HCT116 (cell line): ENCODE results near the gene ZNF652. TPM values are rescaled to one million over a fixed set of nuclear protein-coding genes. Genes with fewer than 3 reads are reported as not detected.

Source experiments
- ATAC-seq: fragments of 200-7000 bp; cut with Tn5 transposase; 2 replicates; pipeline ENCODE4 v1.9.1; 2020; ENCODE audit warnings: mild to moderate bottlenecking, moderate library complexity
- BruUV-seq: library from RNA; stranded (reverse); fragments of 400-500 nt; replicated peaks from 2 replicates; lab custom pipeline; 2021; lab: Mats Ljungman, UMichigan
- CTCF ChIA-PET: fragments of 300-600 bp; sonication (Branson Sonifier 250); formaldehyde crosslinking; loops from one replicate; lab custom pipeline; 2021; ENCODE audit warnings: antibody characterized with exemption; lab: Charles Lee
- POLR2A ChIA-PET: fragments of 300-600, 350-600 bp; sonication (Branson Sonifier 250); formaldehyde crosslinking; loops from one replicate; lab custom pipeline; 2021; ENCODE audit warnings: antibody characterized with exemption; lab: Charles Lee
- RAD21 ChIA-PET, 2 experiments: fragments of 300-600 bp; sonication (Branson Sonifier 250); formaldehyde crosslinking; loops; one replicate each; lab custom pipeline; 2023; ENCODE audit warnings: low total read pairs in 2 of 2; ENCODE audit not compliant: uncharacterized antibody in 2 of 2, unreplicated experiment in 2 of 2, low non-redundant PET in 1 of 2; lab: Charles Lee
- DNase-seq: peaks from one replicate; pipeline ENCODE4 v3.0.0-alpha.2; 2010; ENCODE audit warnings: low read depth, low spot score
- H2AFZ ChIP-seq: fragments of 200-600 bp; shearing (Covaris generic), sonication (generic); 2 replicates; pipeline ENCODE4 v1.6.1; 2017; ENCODE audit warnings: low read depth, mixed run types, mixed read lengths, antibody characterized with exemption, low read length; ENCODE audit not compliant: poor library complexity, severe bottlenecking
- H3K27ac ChIP-seq: 2 replicates; pipeline ENCODE4 v1.5.1; 2012; ENCODE audit warnings: low read depth, low read length
- H3K27me3 ChIP-seq: fragments of 200-600 bp; sonication (generic); 2 replicates; pipeline ENCODE4 v1.6.1; 2016; ENCODE audit warnings: mixed run types, low read length, mixed read lengths; ENCODE audit not compliant: insufficient read depth
- H3K36me3 ChIP-seq, 2 experiments: fragments of 200-500 bp in 1 of 2; fragments of 200-600 bp in 1 of 2; sonication (Bioruptor generic) in 1 of 2; sonication (generic) in 1 of 2; 2 replicates each; pipeline versions ENCODE4 v1.5.1 to v1.6.1; 2014 to 2016; ENCODE audit warnings: low read length in 2 of 2, inconsistent platforms in 1 of 2, mixed read lengths in 1 of 2, mixed run types in 1 of 2; ENCODE audit not compliant: insufficient read depth in 2 of 2, control insufficient read depth in 1 of 2
- H3K4me1 ChIP-seq, 2 experiments: fragments of 200-600 bp in 1 of 2; sonication (generic) in 1 of 2; 2 replicates each; pipeline versions ENCODE4 v1.5.1 to v1.6.1; 2012 to 2017; ENCODE audit warnings: low read length in 2 of 2, inconsistent platforms in 1 of 2, mild to moderate bottlenecking in 1 of 2, mixed read lengths in 1 of 2, mixed run types in 1 of 2, moderate library complexity in 1 of 2; ENCODE audit not compliant: insufficient read depth in 2 of 2, control insufficient read depth in 1 of 2
- H3K4me2 ChIP-seq: fragments of 200-600 bp; sonication (generic); 2 replicates; pipeline ENCODE4 v1.6.1; 2017; ENCODE audit warnings: mixed run types, low read length, mixed read lengths
- H3K4me3 ChIP-seq, 2 experiments: fragments of 200-600 bp in 1 of 2; sonication (generic) in 1 of 2; replicated peaks in 1 of 2; 2 replicates each; pipeline ENCODE4 v1.5.1; 2011 to 2016; ENCODE audit warnings: low read length in 2 of 2, control low read depth in 1 of 2, low read depth in 1 of 2, mild to moderate bottlenecking in 1 of 2, mixed read lengths in 1 of 2, mixed run types in 1 of 2
- H3K79me2 ChIP-seq: fragments of 200-600 bp; sonication (generic); 2 replicates; pipeline ENCODE4 v1.6.1; 2017; ENCODE audit warnings: mild to moderate bottlenecking, mixed run types, low read length, moderate library complexity, mixed read lengths; ENCODE audit not compliant: insufficient read depth
- H3K9ac ChIP-seq: fragments of 200-600 bp; sonication (generic); 2 replicates; pipeline ENCODE4 v1.6.1; 2016; ENCODE audit warnings: low read length, mixed read lengths
- H3K9me2 ChIP-seq: fragments of 200-600 bp; sonication (generic), shearing (Covaris generic); 2 replicates; pipeline ENCODE4 v1.6.1; 2017; ENCODE audit warnings: mixed run types, mild to moderate bottlenecking, moderate library complexity; ENCODE audit not compliant: insufficient read depth
- H3K9me3 ChIP-seq, 2 experiments: fragments of 200-500 bp in 1 of 2; fragments of 200-600 bp in 1 of 2; sonication (Bioruptor generic) in 1 of 2; sonication (generic) in 1 of 2; 2 replicates each; pipeline ENCODE4 v1.6.1; 2014 to 2017; ENCODE audit warnings: low read length in 2 of 2, mixed read lengths in 2 of 2, inconsistent platforms in 1 of 2, low read depth in 1 of 2, mild to moderate bottlenecking in 1 of 2, mixed run types in 1 of 2, moderate library complexity in 1 of 2; ENCODE audit not compliant: control insufficient read depth in 1 of 2, insufficient read depth in 1 of 2
- H4K20me1 ChIP-seq: fragments of 200-600 bp; sonication (generic), shearing (Covaris generic); 2 replicates; pipeline ENCODE4 v1.6.1; 2017; ENCODE audit warnings: mixed run types, mild to moderate bottlenecking, moderate library complexity; ENCODE audit not compliant: insufficient read depth
- ELF1 ChIP-seq: IDR thresholded peaks from 2 replicates; pipeline ENCODE4 v1.6.1; 2012; ENCODE audit warnings: low read depth, borderline replicate concordance
- RAD21 ChIP-seq: IDR thresholded peaks from 2 replicates; pipeline ENCODE4 v1.6.1; 2012; ENCODE audit warnings: low read depth, mild to moderate bottlenecking
- SP1 ChIP-seq: IDR thresholded peaks from 2 replicates; pipeline ENCODE4 v1.6.1; 2012; ENCODE audit warnings: low read depth
- intact Hi-C: fragments of 100-400 bp; cut with micrococcal nuclease; formaldehyde crosslinking; loops from 2 replicates; pipeline ENCODE4 v1.10.0; 2022
- total RNA-seq: library from RNA; stranded (reverse); gene quantifications from one replicate; pipeline ENCODE4 v1.2.1, GENCODE V29; 2021; ENCODE audit not compliant: unreplicated experiment
- TF ChIP-seq, protein P1 (sequence below), 3 experiments: fragments of 200-600 bp in 1 of 3; sonication (generic) in 1 of 3; IDR thresholded peaks in 2 of 3; conservative IDR thresholded peaks in 1 of 3; 2 replicates each; pipeline ENCODE4 v1.5.1; 2012 to 2017; ENCODE audit warnings: low read depth in 2 of 3, low read length in 2 of 3, antibody characterized with exemption in 1 of 3, borderline replicate concordance in 1 of 3, control low read depth in 1 of 3, mild to moderate bottlenecking in 1 of 3, mixed read lengths in 1 of 3, mixed run types in 1 of 3, moderate library complexity in 1 of 3; ENCODE audit not compliant: insufficient read depth in 1 of 3

ZNF652 gene
- total RNA-seq, 1 experiment from 2014 or later: 27.8 TPM

DNA sequence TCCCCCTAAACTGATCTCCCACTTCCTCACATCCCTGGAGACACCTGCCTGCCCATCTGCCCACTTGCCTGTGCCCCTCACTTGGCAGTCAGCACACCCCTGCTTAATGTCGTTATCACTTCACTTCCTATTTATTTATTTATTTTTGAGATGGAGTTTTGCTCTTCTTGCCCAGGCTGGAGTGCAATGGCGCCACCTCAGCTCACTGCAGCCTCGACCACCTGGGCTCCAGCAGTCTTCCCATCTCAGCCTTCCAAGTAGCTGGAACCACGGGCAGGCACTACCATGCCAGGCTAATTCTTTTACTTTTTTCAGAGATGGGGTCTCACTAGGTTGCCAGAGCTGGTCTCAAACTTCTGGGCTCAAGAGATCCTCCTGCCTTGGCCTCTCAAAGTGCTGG is 108.0 kb downstream of the ZNF652 start:
- Histone ChIP-seq H3K9me2 (no peaks in the 10 kb centered on the region), H3K79me2 (no peaks in the 10 kb centered on the region), H3K27ac (no peak overlapping the region), H3K36me3 (no peaks in the 10 kb centered on the region), H3K27me3 (no peaks in the 10 kb centered on the region), H3K4me3 (no peak overlapping the region), H2AFZ (no peak overlapping the region), H3K9ac (no peak overlapping the region), H4K20me1 (no peaks in the 10 kb centered on the region), H3K4me1 (peaks cover 14 to 16% of the 10 kb centered on the region in 2 experiments), H3K9me3 (no peaks in the 10 kb centered on the region), H3K4me2 (no peak overlapping the region)
- POLR2A ChIA-PET: no interaction called here
- RAD21 ChIA-PET: interaction anchor here in 1 of 2 experiments (0.6 kb wide), 1 partner anchor 153 kb away, joined by 3 read pairs; no protein-coding TSS in a partner anchor
- ATAC-seq (peak; percentile 48), DNase-seq (no peak)
- BruUV-seq: no TSS peak
- CTCF ChIA-PET: interaction anchor here (0.8 to 1.3 kb wide), 3 partner anchors 20 to 32 kb away, joined by 3 to 5 read pairs (median 5); no protein-coding TSS in a partner anchor
- TF ChIP-seq RAD21: peak; percentile 56
- TF ChIP-seq ELF1: no peak
- TF ChIP-seq, protein P1, sequence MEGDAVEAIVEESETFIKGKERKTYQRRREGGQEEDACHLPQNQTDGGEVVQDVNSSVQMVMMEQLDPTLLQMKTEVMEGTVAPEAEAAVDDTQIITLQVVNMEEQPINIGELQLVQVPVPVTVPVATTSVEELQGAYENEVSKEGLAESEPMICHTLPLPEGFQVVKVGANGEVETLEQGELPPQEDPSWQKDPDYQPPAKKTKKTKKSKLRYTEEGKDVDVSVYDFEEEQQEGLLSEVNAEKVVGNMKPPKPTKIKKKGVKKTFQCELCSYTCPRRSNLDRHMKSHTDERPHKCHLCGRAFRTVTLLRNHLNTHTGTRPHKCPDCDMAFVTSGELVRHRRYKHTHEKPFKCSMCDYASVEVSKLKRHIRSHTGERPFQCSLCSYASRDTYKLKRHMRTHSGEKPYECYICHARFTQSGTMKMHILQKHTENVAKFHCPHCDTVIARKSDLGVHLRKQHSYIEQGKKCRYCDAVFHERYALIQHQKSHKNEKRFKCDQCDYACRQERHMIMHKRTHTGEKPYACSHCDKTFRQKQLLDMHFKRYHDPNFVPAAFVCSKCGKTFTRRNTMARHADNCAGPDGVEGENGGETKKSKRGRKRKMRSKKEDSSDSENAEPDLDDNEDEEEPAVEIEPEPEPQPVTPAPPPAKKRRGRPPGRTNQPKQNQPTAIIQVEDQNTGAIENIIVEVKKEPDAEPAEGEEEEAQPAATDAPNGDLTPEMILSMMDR (IDR thresholded peaks at IDR 0.05 in 2 of 3, conservative IDR thresholded peaks at IDR 0.05 in 1 of 3; ENCODE audit: borderline replicate concordance in 1 of 3, insufficient read depth in 1 of 3, low read depth in 2 of 3, low read length in 2 of 3): peak in 2 of 3 experiments; percentile 15 to 32; a peak in 1 of 6 replicates
- intact Hi-C loops: no loop called here

DNA sequence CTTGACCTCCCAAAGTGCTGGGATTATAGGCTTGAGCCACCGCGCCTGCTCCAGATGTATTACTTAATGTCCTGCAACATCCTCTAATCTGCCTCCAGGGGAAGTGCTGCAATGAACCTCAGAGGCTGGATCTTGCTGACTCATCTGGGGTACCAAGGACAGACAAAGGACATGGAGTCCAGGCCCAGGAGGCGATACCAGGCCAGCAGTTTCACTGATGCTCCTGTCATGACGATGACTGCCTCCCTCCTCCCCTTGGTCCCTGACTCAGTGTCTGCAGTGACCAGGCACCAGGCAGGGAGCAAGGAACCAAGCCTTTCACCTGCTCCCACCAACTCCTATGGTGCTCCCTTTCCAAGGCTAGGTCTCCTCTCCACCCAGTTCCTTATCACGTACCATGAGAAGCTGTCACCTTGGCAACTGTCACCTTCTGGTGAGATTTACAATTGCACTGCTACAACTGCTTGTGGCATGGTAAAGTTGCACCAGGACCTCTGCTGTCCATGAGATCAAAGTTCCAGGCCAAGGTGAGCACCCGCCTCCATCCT is 109.8 kb downstream of the ZNF652 start:
- no peak for DNase-seq
- no peak overlapping the region for H3K4me3 ChIP-seq
- ATAC-seq: peak; percentile 51
- no peak overlapping the region for H2AFZ ChIP-seq
- no peaks in the 10 kb centered on the region for H3K9me2 ChIP-seq
- H3K9me3 ChIP-seq: no peaks in the 10 kb centered on the region
- POLR2A ChIA-PET: no interaction called here
- no TSS peak for BruUV-seq
- H3K4me2 ChIP-seq: no peak overlapping the region
- H4K20me1 ChIP-seq: no peaks in the 10 kb centered on the region
- H3K4me1 ChIP-seq: peaks cover 17 to 26% of the 10 kb centered on the region in 2 experiments
- H3K79me2 ChIP-seq: no peaks in the 10 kb centered on the region
- no peaks in the 10 kb centered on the region for H3K36me3 ChIP-seq
- RAD21 ChIA-PET: no interaction called here
- no peaks in the 10 kb centered on the region for H3K27me3 ChIP-seq
- H3K27ac ChIP-seq: no peak overlapping the region
- no peak for TF ChIP-seq SP1
- TF ChIP-seq, protein P1 (IDR thresholded peaks at IDR 0.05 in 2 of 3, conservative IDR thresholded peaks at IDR 0.05 in 1 of 3; ENCODE audit: borderline replicate concordance in 1 of 3, insufficient read depth in 1 of 3, low read depth in 2 of 3, low read length in 2 of 3): peak in 2 of 3 experiments; percentile 15 to 19; a peak in 1 of 6 replicates
- CTCF ChIA-PET: no interaction called here
- intact Hi-C loops: no loop called here
- no peak overlapping the region for H3K9ac ChIP-seq
